HG03342 (cell line): ENCODE results near the gene GRK5.

Source experiments
- ATAC-seq: cut with Tn5 transposase; IDR thresholded peaks from one replicate; pipeline ENCODE4 v1.9.1; 2021; ENCODE audit warnings: mild to moderate bottlenecking, moderate library complexity; ENCODE audit not compliant: unreplicated experiment

GRK5 gene

DNA sequence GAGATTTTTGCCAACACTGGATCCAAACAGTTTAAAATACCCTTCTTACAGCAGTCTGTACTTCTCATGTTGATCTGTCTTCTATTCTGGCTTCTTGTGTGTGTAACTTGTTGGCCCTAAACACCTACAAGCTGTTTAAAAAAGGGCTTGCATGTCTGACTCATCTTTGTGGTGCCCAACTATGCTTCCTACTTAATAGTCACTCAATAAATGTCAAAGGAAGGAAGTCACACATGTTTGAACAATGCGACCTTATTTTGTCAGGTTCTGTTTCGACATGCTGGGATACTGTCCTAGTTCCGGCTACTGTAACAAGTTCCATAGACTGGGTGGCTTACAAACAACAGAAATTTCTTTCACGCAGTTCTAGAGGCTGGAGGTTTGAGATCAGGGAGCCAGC lies 9.4 kb upstream of the GRK5 start:
- ATAC-seq, result no peak

DNA sequence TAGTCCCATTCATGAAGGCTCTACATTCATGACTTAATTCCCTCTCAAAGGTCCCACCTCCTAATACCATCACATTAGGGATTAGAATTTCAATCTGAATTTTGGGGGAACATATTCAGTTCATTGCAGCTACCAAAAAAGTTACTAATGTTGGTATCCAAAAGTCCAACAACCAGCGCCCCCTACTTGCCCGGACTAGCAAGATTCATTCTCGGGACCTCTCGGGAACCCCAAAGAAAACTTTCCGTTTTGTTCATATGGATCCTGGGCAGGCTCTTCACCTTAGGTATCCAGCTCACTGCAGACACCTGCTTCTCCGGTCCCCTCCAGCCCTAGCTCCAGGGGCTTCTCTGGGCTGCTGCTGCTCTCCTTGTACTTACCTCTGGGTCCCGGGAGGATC lies 8.9 kb upstream of the GRK5 start:
- no peak for ATAC-seq

DNA sequence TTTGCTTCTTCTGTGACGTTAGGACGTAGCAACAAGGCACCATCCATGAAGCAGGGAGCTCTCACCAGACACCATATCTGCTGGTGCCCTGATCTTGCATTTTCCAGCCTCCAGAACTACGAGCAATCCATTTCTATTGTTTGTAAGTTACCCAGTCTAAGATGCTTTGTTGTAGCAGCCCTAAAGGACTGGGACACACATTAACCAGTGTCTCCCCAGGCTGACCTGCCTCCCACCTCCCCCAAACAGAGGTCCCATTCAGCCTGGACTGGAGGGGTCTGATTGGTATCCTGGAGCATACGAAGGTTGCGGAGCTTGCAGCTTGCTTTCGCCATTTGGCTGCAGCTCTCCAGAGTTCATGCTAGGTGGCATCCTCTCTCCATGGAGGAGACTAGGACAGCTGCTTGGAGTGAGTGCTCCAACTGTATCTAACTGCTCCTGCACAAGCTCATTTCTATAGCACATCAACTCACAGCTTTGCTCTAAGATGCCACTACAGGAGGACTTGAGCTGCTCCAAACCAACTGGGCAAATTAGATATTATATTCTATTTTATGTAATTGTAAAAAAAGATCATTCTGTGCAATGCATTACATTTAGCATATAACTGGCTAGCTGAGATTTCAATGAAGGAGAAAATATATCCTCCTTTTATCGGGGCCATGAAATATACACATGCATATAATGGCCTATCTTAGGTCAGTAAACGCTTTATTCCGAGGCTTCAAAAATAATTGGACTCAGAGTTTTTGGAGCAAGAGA lies 8.0 kb upstream of the GRK5 start:
- no peak for ATAC-seq

DNA sequence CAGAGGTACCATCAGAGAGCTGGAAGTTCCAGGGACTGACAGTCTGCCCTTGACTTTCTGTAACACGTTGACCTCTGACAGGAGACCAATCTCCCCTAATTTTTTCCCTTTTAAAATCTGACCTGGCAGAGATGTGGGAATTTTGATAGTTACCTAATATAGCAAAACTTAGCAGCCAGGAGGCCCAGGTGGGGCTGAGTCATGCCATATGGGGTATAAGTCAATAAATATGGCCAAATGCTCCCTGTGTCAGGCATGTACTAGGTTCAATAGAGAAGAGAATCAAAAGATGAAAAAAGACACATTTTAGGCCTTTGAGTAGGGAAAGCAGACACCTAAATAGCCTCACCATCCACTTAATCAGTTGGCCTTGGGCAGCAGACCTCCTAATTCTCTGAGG lies 6.1 kb upstream of the GRK5 start:
- no peak for ATAC-seq

DNA sequence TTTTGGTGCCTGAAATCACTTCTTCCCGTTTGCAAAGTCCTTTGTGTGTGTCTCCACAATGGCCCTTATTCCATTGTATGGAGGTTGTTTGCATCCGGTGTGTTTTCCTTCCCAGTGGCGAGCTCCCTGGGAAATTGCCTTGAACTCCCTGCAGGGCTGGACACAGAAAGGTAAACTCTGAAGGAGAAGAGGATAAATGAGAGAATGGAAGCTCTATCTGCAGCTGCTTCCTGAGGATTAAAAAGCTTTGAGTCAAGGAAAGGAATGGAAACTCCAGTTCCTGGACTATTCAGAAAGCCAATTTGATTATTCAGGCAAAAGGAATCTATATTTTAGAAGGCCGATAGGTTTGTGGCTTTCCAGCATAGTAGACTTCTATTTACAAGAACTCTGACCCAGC lies 4.4 kb upstream of the GRK5 start:
- ATAC-seq, result no peak

DNA sequence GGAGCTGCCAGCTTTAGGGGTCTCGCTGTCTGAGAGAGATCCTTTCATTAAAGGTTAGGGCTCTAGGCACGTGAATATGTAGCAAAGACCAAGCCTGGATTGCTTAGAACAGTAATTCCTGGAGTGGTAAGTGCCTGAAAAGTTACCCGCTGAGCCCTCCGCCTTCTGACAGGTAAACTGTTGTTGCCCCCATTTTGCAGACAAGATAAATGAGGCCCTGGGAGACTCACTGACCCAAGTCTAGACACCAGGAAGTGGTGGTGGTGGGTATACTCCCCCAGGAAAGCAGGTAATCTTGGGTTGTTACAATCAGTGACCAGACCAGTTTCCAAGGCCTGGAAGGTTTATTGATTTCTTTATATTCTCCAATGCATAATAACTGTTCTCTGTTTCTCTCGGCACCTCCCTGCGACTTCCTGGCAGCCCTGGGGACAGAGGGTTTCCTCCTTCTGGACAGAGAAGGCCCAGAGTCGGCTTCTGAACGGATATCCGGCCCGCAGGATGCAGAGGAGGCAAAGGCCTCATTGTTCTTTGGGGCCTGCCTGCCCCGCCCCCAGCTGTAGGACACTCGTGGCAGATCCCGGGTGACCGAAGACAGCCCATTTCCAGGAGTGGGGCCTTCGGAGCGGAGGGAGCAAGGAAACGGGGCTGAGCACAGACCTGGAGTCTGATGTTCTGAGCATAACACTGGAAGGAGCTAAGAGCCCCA lies 1.3 kb upstream of the GRK5 start:
- ATAC-seq, result peak; percentile 27

DNA sequence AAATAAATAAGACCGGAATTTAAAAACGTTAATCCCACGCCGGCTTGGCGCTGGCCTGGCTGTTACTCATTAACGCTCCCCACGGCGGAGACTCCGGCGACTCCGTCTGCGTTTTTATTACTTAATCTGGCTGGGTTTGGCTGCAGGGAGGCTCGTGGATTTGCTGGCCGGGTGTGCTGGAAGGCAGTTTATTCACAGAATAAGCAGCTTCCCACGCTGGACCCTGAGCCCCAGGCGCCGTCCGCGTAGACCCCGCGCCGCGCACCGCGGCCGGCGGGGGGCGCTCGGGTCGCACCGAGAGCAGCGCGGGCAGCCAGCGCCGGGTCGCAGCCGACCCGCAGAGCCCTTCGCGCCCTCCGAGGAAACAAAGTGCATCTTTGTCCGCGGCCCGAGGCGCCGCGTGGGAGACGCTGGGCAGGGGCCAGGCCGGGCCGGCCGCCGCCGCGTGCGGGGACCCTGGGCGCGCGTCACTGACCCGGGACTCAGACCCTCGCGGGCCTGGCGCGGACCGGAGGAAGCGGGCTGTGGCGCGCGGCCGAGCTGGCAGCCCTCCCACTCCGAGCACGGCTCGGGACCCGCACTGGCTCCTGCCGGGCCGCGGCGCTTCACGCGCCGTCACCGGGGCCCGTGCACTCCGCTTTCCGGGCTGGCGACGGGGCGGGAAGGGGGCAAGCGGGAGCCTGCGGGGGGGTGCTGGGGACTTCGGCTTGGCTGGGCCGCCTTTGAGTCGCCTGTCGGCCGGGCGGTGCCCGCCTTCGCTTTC lies 587 bp upstream of the GRK5 start:
- ATAC-seq, result peak; percentile 55

DNA sequence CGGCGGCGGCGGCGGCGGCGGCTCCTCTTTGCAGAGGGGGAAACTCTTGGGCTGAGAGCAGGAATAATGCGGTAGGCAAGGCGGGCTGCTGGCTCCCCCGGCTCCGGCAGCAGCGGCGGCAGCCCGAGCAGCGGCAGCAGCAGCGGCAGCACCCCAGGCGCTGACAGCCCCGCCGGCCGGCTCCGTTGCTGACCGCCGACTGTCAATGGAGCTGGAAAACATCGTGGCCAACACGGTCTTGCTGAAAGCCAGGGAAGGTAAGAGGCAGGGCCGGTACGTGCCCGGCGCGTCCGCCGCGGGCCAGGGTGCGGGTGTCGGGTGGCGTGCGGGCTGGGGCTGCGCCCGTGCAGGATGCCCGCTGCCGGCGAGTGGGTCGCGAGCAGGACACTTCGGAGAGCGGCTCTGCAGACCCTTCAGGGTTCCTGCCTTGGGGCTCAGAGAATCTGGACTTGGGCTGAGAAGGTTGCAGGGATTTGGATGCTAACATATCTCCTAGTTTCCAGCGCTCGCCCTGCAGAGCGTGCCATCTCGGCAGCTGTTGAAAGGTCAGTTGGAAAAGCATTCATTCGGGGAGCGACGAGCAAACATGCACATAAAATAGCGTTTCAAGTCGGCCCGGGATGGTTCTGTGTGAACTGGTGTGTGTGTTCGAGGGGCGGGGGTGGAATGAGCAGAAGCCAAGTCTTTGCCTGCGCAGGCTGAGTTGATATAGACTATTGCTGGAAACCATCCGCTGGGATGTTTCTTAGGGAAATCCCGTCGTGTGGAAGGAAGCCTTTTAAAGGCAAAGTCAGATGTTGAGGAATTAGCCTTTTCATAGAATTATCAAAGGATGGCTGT lies 562 bp downstream of the GRK5 start:
- no peak for ATAC-seq

DNA sequence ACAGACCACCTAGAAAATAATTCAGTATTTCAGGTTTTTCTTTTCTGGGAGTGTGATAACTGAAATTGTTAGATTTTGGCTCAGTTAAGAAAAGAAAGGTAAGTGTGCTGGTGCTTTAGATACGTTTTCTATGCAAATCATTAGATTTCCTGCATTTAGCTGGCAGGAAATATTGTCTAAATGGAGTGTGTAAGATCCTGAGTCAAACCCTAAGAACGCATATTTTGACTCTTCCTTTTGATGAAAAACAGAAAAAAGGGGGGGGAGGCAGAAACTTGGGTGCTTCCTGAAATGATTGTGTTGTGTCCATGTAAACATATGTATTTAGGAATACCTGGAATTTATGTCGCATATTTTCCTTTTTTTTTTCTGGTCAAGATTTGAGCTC lies 1.2 kb downstream of the GRK5 start:
- no peak for ATAC-seq

DNA sequence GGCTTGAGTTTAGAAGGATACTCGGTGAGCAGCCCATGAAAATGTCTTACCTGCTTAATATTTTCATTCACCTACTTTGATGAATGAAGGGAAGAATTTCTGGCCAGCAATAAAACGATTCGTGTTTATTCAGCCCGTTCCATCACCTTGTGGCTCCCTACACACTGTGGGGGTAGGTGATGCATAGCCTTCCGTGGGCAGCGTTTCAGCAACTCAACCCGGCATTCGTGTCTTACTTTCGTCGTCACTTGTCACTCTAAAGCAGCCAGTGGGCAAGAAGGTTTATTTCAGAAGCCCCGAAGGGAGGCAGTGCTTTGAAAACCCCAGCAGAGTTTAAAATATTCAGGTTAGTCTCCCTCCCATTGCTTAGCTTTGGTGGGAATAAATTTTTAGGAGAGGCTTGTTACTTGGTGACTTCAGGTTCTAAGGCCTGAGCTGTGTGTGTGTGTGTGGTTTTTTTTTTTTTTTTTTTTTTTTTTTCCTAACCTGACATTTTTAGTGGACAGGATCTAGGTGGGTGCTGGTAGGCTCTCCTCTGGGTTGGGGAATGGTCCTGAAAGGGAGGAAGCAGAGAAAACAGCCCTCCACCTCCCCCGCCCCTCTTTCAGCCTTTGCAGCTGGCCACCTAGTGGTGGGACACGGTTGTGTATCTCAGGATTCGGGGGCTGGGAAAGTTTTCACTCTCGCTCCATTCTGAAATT lies 1.8 kb downstream of the GRK5 start:
- ATAC-seq, result no peak

DNA sequence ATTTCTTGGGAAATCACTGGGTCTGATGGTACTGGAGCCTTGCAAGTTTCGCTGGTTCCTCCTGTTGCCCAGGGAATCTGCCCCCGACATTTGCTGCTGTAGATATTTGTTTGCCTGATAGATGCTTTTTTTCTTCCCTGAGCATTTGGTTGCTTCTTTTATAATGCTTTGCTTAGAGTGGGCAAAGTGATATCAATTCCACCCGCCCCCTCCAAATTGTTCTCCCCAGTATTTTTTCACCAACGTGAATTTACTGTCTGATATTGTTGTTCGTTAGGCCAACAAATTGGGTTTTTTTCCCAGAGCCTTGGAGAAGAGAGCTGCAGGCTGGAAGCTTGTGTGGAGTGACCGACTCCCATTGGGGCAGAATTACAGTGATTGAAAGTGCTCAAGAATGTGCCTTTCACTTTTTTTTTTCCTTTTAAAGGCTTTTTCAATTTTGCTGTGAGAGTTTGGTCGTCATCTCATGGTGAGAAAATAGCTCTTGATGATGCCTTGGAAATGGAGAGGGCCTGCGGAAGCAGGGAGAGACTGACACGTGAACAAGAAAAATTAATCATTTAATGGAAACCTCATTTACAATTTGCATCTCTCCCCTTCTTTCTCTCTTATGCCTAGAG lies 2.5 kb downstream of the GRK5 start:
- no peak for ATAC-seq

DNA sequence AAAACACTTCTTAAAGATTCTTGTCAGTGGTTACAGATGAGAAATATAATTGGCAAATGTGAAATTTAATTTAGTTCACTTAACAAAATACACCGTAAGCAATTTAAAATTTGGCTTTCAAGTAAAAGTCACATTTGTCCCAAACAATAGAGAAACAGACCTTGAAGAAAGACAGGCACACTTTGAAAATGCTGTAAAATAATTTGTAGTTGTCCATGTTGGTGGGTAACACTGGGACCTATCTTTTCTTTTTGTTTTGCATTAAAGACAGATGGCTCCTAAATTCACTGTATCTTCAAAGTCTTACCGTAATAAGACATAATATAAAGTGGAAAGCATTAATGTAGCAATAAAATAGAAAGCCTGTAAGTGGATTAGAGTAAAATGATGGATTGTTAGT lies 3.3 kb downstream of the GRK5 start:
- ATAC-seq, result no peak

DNA sequence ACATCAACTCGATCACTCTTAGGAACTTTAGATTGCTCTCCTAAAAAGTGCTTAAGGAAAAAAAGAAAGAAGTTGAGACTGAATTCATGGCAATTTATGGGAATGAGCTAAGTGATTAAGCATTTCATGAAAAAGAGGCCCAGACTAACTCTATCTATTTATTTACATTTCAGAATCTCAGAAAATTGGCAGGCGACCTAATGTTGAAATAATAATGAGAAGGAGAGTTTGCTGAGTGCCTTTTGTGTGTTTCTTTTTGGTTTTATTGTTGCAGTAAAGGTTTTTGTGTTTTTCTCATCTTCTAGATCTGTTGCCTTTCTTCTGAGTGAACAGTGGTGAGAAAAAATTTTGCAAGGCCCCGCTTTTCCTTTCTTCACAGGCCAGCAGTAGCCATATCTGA lies 3.8 kb downstream of the GRK5 start:
- ATAC-seq, result no peak

DNA sequence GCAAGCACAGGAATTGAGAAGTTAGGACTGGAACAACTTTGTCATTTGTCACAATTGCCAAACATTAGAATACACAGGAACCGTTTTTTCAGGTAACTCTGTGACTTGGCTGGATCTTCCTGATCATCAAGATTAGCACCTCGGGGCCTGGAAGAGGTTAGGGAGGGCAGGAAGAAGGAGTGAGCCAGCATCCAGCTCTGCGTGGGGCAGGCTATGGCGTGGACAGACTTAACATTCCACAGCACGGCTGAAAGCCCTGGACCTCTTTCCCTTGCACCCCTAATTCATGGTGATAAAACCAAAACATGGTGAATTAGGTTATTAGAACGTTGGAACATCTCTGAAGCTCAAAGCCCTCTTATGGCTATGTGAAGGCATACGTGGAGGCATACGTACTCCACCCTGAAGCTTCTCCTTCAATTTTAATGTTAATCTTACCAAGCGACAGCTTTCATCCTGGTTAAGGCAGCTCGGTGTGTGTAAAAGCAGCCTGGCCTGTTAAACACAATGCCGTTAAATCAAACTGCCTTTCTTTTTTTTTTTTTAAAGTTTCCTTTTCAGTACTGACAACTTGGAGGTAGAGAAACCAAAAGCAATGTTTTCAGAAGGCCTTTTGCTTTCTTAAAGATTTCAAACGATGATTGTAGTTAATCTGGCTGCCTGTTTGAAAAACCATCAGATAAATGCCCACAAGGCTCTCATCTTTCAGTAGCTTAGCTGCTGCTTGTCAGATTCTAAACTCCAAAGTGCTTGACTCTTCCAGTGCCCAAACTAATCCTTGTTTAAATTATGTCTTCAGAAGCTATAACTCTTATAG lies 4.5 kb downstream of the GRK5 start:
- no peak for ATAC-seq

DNA sequence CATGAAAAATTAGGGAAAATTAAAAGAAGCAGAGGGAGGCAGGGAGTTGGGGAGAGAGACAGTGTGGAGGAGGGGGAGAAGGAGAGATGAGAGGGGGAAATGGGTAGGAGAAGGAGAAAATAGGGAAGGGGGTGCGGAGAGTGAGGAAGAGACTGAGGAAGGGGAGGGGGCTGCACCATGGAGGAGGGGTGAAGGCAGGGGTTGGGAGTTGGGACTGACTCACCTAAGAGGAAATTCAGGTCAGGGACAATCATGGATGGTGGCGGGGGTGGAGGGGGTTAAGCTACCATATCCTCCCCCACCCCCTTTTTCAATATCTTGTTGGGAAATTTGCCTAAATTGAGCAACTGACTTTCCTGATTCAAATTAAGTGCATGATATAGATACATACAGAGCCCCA lies 8.0 kb downstream of the GRK5 start:
- no peak for ATAC-seq

DNA sequence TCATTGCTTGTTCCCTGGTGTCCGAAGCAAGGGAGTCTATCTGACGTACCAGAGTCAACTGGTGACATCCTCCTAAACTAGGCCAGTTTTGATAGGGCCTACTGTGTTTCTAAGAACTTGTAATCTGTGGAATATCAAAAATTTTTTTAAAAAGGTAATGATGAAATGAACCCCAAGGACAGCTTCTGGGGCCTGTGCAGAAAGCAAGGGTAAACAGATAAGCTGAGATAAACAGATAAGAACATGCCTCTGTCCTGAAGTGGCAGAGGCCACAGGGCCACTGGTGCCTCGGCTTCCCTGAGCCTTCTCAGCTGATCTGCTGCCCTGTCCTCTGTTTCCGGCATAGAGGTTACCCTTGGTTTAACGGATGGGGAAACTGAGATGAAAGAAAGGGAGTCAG lies 8.8 kb downstream of the GRK5 start:
- ATAC-seq, result no peak

DNA sequence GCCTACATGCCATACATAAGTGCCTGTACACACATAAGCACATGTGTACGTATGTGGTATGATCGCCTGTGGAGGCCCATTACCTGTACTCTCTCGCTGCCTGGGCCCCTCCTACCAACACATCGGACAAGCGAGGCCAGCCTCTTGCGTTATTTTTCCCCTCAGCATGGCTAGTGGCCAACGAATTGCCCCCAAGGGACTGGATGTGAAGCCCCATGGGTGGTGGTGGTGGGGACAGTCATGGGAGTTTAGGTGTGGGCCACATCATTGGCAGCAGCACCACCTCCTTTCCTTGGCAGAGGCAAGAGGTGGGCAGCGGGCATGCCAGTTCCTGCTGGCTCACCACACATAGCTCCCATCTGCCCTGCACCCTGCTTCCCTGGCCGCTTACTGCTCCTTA lies 10.0 kb downstream of the GRK5 start:
- no peak for ATAC-seq

DNA sequence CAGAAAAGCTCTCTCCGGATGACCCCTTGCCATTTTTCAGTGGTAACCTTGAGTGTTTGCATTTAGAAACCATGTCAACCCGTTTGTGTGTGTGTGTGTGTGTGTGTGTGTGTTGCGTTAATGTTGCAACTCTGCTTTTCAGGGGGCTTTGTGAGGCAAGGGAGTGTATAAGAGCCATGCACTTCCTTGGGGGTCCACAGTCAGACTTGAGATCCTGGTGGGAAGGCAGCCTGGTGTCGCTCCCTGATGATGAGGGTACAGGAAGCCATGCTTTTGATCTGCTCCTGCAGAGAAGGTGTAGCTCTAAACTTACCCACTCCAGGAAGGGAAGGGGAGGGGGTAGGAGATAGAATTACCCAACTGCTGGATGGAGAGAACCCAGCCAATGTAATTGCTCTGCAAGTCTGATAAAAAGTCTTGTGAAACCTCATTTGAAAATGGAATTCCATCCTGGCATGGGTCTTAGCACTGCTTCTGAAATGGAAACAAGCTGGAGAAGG lies 10.7 kb downstream of the GRK5 start:
- no peak for ATAC-seq

DNA sequence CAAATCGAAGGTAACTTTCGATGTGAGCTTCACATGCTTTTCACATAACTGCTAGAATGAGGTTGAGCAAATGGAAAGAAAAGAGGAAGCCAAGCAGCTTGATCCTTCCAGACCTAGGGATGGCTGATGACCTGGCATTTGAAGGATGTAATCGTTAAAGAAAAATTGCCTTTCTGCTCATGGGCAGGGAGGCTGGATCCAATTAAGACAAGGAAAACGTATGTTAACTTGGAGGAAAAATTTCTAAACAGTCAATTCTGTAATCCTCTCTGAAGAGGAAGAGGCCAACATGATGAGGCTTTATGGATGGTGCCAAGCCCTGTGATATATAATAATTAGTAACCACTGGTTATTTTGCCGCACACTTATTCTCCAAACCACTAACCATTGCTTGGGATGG lies 12.5 kb downstream of the GRK5 start:
- no peak for ATAC-seq
